SK-N-SH (cell line): ENCODE measurements around the gene C1QTNF3. TPM values are rescaled to one million over a fixed set of nuclear protein-coding genes. Genes with fewer than 3 reads are reported as not detected.

ENCODE experiments used
- CTCF ChIA-PET: fragments of 300-600, 350-600 bp; formaldehyde crosslinking; extraction: SDS; loops from one replicate; lab custom pipeline; 2021; lab: Yijun Ruan, JAX
- POLR2A ChIA-PET: fragments of 350-600 bp; sonication (Branson Sonifier 250); formaldehyde crosslinking; extraction: SDS; loops from one replicate; lab custom pipeline; 2020; ENCODE audit warnings: antibody characterized with exemption, inconsistent platforms; lab: Yijun Ruan, JAX
- DNase-seq: peaks from one replicate; pipeline ENCODE4 v3.0.0; 2012
- H2AFZ ChIP-seq: fragments of 200-600 bp; sonication (generic); 2 replicates; pipeline ENCODE4 v1.8.1; 2016; ENCODE audit warnings: antibody characterized with exemption, mild to moderate bottlenecking, low read depth
- H3F3A ChIP-seq: fragments of 200-600 bp; sonication (generic); replicated peaks from 2 replicates; pipeline ENCODE3; 2016; ENCODE audit warnings: antibody characterized with exemption, mild to moderate bottlenecking; ENCODE audit not compliant: insufficient read depth
- H3K27ac ChIP-seq, 2 experiments: fragments of 200-500 bp in 1 of 2; fragments of 200-600 bp in 1 of 2; sonication (Bioruptor generic) in 1 of 2; sonication (generic), shearing (Covaris generic) in 1 of 2; 2 replicates each; pipeline versions ENCODE4 v1.5.1 to v1.6.1; 2014 to 2016; ENCODE audit warnings: low read depth in 2 of 2, inconsistent platforms in 1 of 2, low read length in 1 of 2, mild to moderate bottlenecking in 1 of 2, mixed read lengths in 1 of 2
- H3K27me3 ChIP-seq: fragments of 200-600 bp; sonication (generic), shearing (Covaris generic); 2 replicates; pipeline ENCODE4 v1.6.1; 2016; ENCODE audit warnings: mixed run types; ENCODE audit not compliant: insufficient read depth
- H3K36me3 ChIP-seq, 2 experiments: fragments of 200-500 bp in 1 of 2; fragments of 200-600 bp in 1 of 2; sonication (Bioruptor generic) in 1 of 2; sonication (generic) in 1 of 2; replicated peaks in 1 of 2; 2 replicates each; pipeline versions ENCODE3 to v1.5.1; 2014 to 2016; ENCODE audit warnings: low read length in 1 of 2, mild to moderate bottlenecking in 1 of 2; ENCODE audit not compliant: insufficient read depth in 2 of 2, control insufficient read depth in 1 of 2
- H3K4me1 ChIP-seq, 2 experiments: fragments of 200-500 bp in 1 of 2; fragments of 200-600 bp in 1 of 2; sonication (Bioruptor generic) in 1 of 2; sonication (generic), shearing (Covaris generic) in 1 of 2; 2 replicates each; pipeline versions ENCODE4 v1.5.1 to v1.6.1; 2014 to 2016; ENCODE audit warnings: low read depth in 1 of 2, low read length in 1 of 2, mixed run types in 1 of 2; ENCODE audit not compliant: insufficient read depth in 2 of 2, control insufficient read depth in 1 of 2
- H3K4me2 ChIP-seq: fragments of 200-600 bp; sonication (generic), shearing (Covaris generic); 2 replicates; pipeline ENCODE4 v1.6.1; 2017; ENCODE audit warnings: mixed run types
- H3K4me3 ChIP-seq, 2 experiments: fragments of 200-500 bp in 1 of 2; fragments of 200-600 bp in 1 of 2; sonication (Bioruptor generic) in 1 of 2; sonication (generic), shearing (Covaris generic) in 1 of 2; 2 replicates each; pipeline versions ENCODE4 v1.5.1 to v1.8.1; 2014 to 2016; ENCODE audit warnings: low read depth in 2 of 2, inconsistent platforms in 1 of 2, low read length in 1 of 2, mild to moderate bottlenecking in 1 of 2, mixed read lengths in 1 of 2, moderate library complexity in 1 of 2
- H3K79me2 ChIP-seq: fragments of 200-600 bp; sonication (generic); 2 replicates; pipeline ENCODE4 v1.8.1; 2017; ENCODE audit warnings: mild to moderate bottlenecking; ENCODE audit not compliant: insufficient read depth
- H3K9ac ChIP-seq: fragments of 200-600 bp; sonication (generic); 2 replicates; pipeline ENCODE4 v1.6.1; 2017; ENCODE audit warnings: mixed run types
- H3K9me2 ChIP-seq: fragments of 200-600 bp; sonication (generic); 2 replicates; pipeline ENCODE4 v1.6.1; 2017; ENCODE audit warnings: mixed run types
- H3K9me3 ChIP-seq: fragments of 200-600 bp; sonication (generic); 2 replicates; pipeline ENCODE4 v1.6.1; 2017; ENCODE audit warnings: mixed run types, mild to moderate bottlenecking, moderate library complexity
- H4K20me1 ChIP-seq: fragments of 200-600 bp; sonication (generic); 2 replicates; pipeline ENCODE4 v1.6.1; 2017; ENCODE audit warnings: mild to moderate bottlenecking, mixed run types; ENCODE audit not compliant: insufficient read depth
- CHD2 ChIP-seq: fragments of 150-350 bp; IDR thresholded peaks from 2 replicates; pipeline ENCODE4 v1.6.1; 2018; ENCODE audit warnings: low read length; ENCODE audit not compliant: partially characterized antibody
- CTCF ChIP-seq: fragments of 200-600 bp; sonication (generic); IDR thresholded peaks from 2 replicates; pipeline ENCODE4 v1.6.1; 2017; ENCODE audit warnings: antibody characterized with exemption, mild to moderate bottlenecking, moderate library complexity
- ELF1 ChIP-seq: IDR thresholded peaks from 2 replicates; pipeline ENCODE4 v1.4.0; 2012
- EP300 ChIP-seq, 2 experiments: IDR thresholded peaks; 2 replicates each; pipeline versions ENCODE4 v1.4.0 to v1.6.1; 2012; ENCODE audit warnings: borderline replicate concordance in 1 of 2, low read depth in 1 of 2, low read length in 1 of 2
- EZH2phosphoT487 ChIP-seq: fragments of 200-600 bp; sonication (generic); IDR thresholded peaks from 2 replicates; pipeline ENCODE4 v1.6.1; 2017; ENCODE audit warnings: low read depth, mixed run types, mild to moderate bottlenecking, antibody characterized with exemption, moderate library complexity, borderline replicate concordance
- FOXJ3 ChIP-seq: sonication (generic); formaldehyde crosslinking; IDR thresholded peaks from 2 replicates; pipeline ENCODE4 v1.5.1; 2020; ENCODE audit warnings: mild to moderate bottlenecking, missing genetic modification reagents
- FOXM1 ChIP-seq: IDR thresholded peaks from 2 replicates; pipeline ENCODE4 v1.4.0; 2012; ENCODE audit warnings: low read depth, mild to moderate bottlenecking
- GABPA ChIP-seq: IDR thresholded peaks from 2 replicates; pipeline ENCODE4 v1.4.0; 2012; ENCODE audit warnings: low read depth, mild to moderate bottlenecking
- GATA2 ChIP-seq: sonication (generic); formaldehyde crosslinking; IDR thresholded peaks from 2 replicates; pipeline ENCODE4 v1.5.0; 2020; ENCODE audit warnings: mild to moderate bottlenecking, missing genetic modification reagents
- MAX ChIP-seq: IDR thresholded peaks from 2 replicates; pipeline ENCODE4 v1.4.0; 2012; ENCODE audit warnings: low read depth
- MEF2A ChIP-seq: IDR thresholded peaks from 2 replicates; pipeline ENCODE4 v1.4.0; 2012; ENCODE audit warnings: low read depth, borderline replicate concordance
- NRF1 ChIP-seq: IDR thresholded peaks from 2 replicates; pipeline ENCODE4 v1.6.1; 2012; ENCODE audit warnings: low read depth, mild to moderate bottlenecking, low read length
- PBX3 ChIP-seq: IDR thresholded peaks from 2 replicates; pipeline ENCODE4; 2012
- RAD21 ChIP-seq: IDR thresholded peaks from 2 replicates; pipeline ENCODE4 v1.6.1; 2012; ENCODE audit warnings: mild to moderate bottlenecking, low read length
- RCOR1 ChIP-seq: fragments of 150-350 bp; IDR thresholded peaks from 2 replicates; pipeline ENCODE4 v1.6.1; 2017; ENCODE audit warnings: antibody characterized with exemption, low read length
- RXRA ChIP-seq: IDR thresholded peaks from 2 replicates; pipeline ENCODE4 v1.4.0; 2012; ENCODE audit warnings: low read depth, mild to moderate bottlenecking, borderline replicate concordance
- SIN3A ChIP-seq: IDR thresholded peaks from 2 replicates; pipeline ENCODE4 v1.6.1; 2012; ENCODE audit warnings: low read depth, mild to moderate bottlenecking, low read length, moderate library complexity, borderline replicate concordance
- TAF1 ChIP-seq: IDR thresholded peaks from 2 replicates; pipeline ENCODE4 v1.6.1; 2012; ENCODE audit warnings: low read depth, mild to moderate bottlenecking, low read length, moderate library complexity, borderline replicate concordance
- TCF12 ChIP-seq: IDR thresholded peaks from 2 replicates; pipeline ENCODE4 v1.4.0; 2012
- USF2 ChIP-seq: fragments of 150-350 bp; IDR thresholded peaks from 2 replicates; pipeline ENCODE4 v1.6.1; 2017; ENCODE audit warnings: antibody characterized with exemption, low read length, low read depth, borderline replicate concordance
- WGBS: methylation state at CpG from one replicate; pipeline ENCODE4 v1.1.6; 2017; ENCODE audit warnings: low lambda C conversion rate; 5-methylcytosine and 5-hydroxymethylcytosine counted together
- polyA plus RNA-seq, 3 experiments: library from polyadenylated mRNA; depleted of rRNA; stranded (reverse); fragments of >200 nt; gene quantifications; 2 replicates each; pipeline ENCODE4 v1.2.3, GENCODE V29; 2012

C1QTNF3 gene
- polyA plus RNA-seq, 1 of the 3 experiments (the other 2 are of a cell fraction) = 1.5 TPM

GRCh38 chr5:34042321-34042720 is 692 bp downstream of the C1QTNF3 start:
- Histone ChIP-seq H2AFZ (no peak overlapping the region), H3K9me3 (no peaks in the 10 kb centered on the region), H3K9me2 (no peaks in the 10 kb centered on the region), H3K79me2 (no peaks in the 10 kb centered on the region), H3K27me3 (no peaks in the 10 kb centered on the region), H3F3A (no peaks in the 10 kb centered on the region), H3K36me3 (no peaks in the 10 kb centered on the region), H3K27ac (no peak overlapping the region), H3K4me2 (no peak overlapping the region), H3K4me1 (no peaks in the 10 kb centered on the region), H3K4me3 (no peak overlapping the region), H4K20me1 (no peaks in the 10 kb centered on the region), H3K9ac (no peak overlapping the region)
- 93% methylated on average over 6 of the region's 7 CpGs for WGBS
- ChIA-PET CTCF (no interaction called here), POLR2A (no interaction called here)
- TF ChIP-seq TAF1 = no peak
- TF ChIP-seq CHD2 = no peak
- no peak for TF ChIP-seq TCF12
- no peak for TF ChIP-seq EP300 (IDR thresholded peaks at IDR 0.05; ENCODE audit: borderline replicate concordance in 1 of 2, low read depth in 1 of 2, low read length in 1 of 2)
- TF ChIP-seq EZH2phosphoT487 = no peak
- TF ChIP-seq RAD21 = no peak
- TF ChIP-seq MEF2A = no peak
- no peak for TF ChIP-seq PBX3
- no peak for TF ChIP-seq NRF1
- TF ChIP-seq FOXM1 = no peak
- TF ChIP-seq RCOR1 = no peak
- no peak for TF ChIP-seq FOXJ3 (CRISPR knock-in tag)
- TF ChIP-seq GATA2 (CRISPR knock-in tag) = no peak
- no peak for TF ChIP-seq USF2
- TF ChIP-seq RXRA = no peak
- TF ChIP-seq ELF1 = no peak
- TF ChIP-seq MAX = no peak
- TF ChIP-seq CTCF = no peak
- TF ChIP-seq GABPA = no peak
- no peak for TF ChIP-seq SIN3A
- no peak for DNase-seq
